Measurements from ENCODE around the gene POLDIP3.

POLDIP3 gene

DNA sequence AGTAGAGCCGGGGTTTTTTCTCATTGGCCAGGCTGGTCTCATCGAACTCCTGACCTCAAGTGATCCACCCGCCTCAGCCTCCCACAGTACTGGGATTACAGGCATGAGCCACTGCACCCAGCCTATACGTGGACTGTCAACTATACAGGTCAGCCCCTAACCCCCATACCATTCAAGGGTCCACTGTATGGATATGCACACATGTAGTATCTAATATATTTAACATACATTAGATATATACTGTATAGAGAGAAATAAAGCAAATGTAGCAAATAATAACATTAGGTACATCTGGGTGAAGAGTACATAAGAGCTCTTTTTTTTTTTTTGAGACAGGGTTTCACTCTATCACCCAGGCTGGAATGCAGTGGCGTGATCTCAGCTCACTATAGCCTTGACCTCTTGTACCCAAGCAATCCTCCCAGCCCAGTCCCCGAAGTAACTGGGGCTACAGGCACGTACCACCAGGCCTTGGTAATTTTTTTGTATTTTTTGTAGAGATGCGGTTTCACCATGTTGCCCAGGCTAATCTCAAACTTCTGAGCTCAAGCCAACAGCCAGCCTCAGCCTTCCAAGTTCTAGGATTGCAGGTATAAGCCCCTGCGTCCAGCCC is 27.2 kb upstream of the POLDIP3 start:
- FAIRE-seq = no peak

GRCh38 chr22:42639541-42640241 is 25.0 kb upstream of the POLDIP3 start:
- FAIRE-seq = no peak

DNA sequence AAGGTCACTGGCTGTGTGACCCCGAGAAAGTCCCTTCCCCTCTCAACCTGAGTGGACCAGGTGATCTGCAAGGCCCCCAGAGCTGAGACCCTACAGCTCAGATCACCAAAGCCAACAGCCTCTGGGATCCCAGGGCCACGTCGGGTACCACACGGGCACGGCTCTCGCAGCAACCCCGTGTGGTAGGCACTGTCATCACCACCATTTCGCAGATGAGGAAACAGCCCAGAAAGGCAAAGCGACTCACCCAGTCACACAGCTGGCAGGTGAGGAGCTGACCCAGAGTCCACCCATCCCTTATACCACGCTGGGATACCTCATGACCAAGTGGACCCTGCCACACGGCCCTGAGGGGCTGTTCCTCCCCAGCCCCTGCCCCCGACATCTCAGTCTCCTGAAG is 22.9 kb upstream of the POLDIP3 start:
- FAIRE-seq = no peak

DNA sequence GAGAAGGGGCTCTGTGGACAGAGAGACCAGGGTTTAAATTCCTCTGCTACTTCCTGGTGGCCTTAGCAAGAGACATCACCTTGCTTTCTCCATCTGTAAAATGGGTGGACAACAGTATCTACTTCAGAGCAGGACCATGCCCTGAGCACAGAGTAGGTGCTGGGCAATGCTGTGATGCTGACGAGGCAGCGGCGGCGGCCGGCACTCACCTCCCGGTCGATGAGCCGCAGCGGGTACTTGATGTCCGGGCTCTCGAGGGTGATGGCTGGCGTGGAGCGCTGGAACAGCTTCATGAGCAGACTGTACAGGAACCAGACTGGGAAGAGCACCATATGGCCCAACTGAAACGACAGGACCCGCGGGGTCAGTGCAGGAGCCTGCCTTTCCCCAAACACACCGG is 21.8 kb upstream of the POLDIP3 start:
- no peak for FAIRE-seq

DNA sequence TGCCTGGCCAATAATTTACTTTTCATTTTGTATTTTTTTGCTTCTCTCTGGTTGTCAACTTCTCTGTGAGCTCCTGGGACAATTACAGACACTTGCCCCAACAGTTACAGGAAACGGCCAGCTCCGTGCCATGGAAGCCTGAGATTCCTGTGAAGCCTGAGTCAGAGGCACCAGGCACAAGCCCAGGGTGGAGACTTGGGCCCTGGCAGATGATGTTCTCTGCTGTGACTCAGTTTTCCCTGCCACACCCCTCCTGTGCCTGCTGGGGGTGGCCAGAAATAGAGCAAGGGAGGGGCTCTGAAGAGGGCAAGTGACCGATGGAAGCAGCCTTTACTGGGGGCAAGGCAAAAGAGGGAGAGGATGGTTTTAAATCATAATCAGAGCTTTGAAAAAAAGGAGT is 20.8 kb upstream of the POLDIP3 start:
- FAIRE-seq = no peak

- no peak for FAIRE-seq
Measured at GRCh38 chr22:42633013-42633412, 18.3 kb upstream of the POLDIP3 start.

DNA sequence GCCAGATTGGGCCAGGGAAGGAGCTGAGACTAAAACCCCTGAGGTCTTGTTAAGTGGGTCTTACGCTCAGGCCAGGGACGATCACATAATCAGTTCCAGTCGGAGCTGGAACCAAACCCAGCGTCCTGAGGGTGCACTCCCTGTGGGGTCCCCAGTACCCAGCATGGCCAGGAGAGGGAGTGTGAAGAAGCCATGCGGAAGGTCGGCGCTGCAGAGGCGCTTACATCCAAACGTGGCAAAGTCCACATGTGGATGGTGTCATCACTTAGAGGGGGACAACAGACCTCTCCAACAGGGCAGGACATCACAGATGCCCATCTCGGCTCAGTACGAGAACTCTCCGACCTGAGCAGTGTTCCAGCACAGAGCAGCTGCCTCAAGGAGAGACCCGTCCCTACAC is 17.4 kb upstream of the POLDIP3 start:
- FAIRE-seq = no peak

DNA sequence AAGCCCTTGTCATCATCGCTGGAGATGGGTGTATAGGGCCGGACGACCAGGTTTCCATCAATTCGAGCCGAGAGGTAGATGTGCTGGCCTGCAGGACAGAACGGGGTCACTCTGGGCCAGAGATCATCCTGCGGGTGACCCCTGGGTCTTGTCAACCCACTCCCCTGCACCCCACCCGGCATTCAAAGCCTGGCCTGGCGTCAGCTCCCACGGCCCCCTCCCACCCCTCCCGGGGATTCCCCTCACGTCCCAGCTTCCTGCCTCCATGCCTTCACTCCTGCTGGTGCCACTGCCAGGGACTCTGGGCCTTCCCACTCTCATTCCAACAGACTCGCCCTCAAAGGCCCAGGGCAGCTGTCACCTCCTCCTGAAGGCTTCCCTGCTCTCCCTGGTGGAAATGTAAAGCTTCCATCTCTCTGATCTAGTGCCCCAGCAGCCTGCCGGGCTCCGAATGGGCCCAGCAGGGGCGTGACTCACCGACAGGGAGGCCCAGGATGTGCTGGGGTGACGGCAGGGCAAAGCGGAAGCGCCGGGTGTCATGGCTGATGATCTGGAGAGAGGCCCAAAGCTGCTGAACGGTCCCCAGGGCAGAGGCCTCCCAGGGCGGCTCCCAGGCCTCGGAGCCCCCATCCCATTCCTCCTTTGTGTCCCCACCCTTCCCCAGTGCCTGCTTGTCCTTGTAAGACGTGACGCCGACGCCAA is 16.4 kb upstream of the POLDIP3 start:
- FAIRE-seq = no peak

GRCh38 chr22:42630211-42630610 is 15.5 kb upstream of the POLDIP3 start:
- no peak for FAIRE-seq

- FAIRE-seq = no peak
Measured at GRCh38 chr22:42627981-42628380, 13.3 kb upstream of the POLDIP3 start.

- no peak for FAIRE-seq
Measured at GRCh38 chr22:42626951-42627625, 12.4 kb upstream of the POLDIP3 start.

DNA sequence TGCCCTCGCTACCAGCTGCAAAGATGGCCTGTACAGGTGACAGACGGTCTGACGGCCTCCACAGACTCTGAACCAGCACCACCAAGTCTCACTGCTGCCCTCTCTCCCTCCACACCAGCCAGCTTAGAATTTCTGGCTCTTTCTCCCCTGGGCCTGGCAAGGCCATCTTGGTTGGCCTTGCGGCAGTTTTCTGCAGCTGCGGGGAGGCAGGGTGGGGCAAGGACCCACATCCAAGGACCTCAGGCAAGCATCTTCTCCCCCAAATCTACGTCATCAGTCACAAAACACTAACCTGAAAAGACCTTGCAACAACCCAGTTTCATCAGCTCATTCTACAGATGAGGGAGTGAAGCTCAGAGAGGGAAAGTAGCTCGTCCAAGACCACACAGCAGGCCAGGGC is 11.7 kb upstream of the POLDIP3 start:
- FAIRE-seq = no peak

DNA sequence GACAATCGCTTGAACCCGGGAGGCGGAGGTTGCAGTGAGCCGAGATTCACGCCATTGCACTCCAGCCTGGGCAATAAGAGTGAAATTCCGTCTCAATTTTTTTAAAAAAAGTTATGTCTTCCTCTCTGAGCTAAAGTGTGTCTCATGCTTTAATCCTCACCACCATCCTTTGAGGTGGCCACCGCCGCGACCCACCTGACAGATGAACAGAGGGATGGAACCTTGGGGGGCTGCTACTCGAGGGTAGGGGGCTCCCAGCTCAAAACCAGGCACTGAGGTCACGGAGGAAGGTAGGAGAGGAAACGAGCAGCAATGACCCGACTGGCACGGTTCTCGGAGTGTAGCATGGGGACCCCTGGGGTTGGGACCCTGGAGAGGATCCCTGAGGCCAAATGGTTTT is 10.7 kb upstream of the POLDIP3 start:
- no peak for FAIRE-seq

GRCh38 chr22:42624551-42625106 is 9.9 kb upstream of the POLDIP3 start:
- FAIRE-seq = no peak

DNA sequence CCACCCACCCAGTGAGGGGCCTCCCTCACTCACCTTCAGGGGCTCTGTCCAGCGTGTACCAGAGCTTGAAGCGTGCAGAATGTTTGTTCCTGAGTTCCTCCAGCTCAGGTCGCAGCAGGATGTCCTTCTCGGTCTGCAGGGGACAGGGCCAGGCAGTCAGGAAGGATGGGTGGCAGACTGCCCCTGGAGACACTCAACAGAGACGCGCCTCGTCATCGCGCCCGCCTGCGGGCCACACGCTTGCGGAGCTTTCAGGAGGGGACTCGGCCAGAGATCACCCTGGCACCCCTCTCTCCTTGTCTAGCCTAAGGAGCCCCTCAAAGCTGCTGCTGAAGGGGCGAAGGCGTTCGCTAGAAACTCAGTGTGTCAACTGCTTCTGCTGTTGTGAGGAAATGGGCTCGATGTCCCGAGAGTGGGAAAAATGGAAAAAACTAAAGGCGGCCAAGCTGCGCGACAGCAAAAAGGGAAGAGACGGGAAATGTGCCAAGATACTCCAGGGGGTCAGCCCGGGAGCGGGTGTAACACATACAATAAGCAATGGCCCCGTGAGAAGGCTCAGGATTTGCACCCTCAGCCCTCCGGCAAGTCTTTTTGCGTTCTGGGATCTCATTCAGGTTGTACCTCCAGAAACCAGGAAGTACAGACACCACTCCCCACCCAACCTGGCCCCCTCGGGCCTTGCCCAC is 9.2 kb upstream of the POLDIP3 start:
- no peak for FAIRE-seq

- no peak for FAIRE-seq
Measured at GRCh38 chr22:42623301-42623751, 8.6 kb upstream of the POLDIP3 start.

DNA sequence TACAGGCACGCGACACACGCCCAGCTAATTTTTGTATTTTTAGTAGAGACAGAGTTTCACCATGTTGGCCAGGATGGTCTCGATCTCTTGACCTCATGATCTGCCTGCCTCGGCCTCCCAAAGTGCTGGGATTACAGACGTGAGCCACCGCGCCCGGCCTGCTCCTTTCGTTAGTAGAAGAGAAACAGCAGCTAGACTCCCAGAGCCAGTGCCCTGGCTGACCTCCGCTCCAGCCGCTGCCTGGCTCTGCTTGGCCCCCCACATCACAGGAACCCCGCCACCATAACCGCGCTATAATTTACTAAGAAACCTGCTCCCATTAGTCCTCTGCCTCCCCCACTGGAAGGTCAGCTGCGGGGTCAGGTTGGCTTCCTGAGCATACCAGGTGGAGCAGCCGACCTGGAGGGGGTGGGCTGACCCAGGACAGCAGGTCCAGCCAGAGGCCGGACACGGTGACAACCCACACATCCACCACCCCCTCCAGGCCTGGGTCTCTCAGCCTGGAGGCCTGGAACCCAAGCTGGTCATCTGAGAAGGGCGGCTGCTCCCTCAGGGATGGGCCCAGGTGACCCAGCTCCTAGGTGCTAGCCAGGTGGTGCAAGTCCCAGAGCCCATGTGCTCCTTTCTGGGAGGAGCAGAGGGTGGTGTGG is 7.5 kb upstream of the POLDIP3 start:
- no peak for FAIRE-seq

DNA sequence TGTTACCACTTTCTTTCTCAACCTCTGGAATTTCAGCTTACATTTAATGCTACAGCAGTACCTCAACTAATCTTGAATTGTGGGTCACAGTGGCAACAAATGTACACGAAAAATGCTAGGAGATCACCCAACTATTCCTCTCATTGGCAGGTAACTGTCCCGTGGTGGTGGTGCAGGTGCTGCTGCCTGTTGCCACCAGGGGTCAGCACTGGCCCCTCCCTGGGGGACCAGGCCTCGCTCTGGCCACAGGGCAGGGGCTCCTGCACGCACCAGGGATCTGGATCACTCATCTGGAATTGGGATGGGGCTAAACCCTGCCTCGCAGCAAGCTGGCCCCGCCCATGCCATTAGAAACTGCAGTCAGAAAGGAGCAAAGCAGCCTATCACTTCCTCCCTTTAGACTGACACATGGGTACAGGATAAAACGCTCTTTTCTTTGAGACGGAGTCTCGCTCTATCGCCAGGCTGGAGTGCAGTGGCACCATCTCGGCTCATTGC is 6.9 kb upstream of the POLDIP3 start:
- FAIRE-seq = no peak

GRCh38 chr22:42620084-42620483 is 5.4 kb upstream of the POLDIP3 start:
- no peak for FAIRE-seq

- no peak for FAIRE-seq
Measured at GRCh38 chr22:42619261-42620063, 4.8 kb upstream of the POLDIP3 start.
